Right hindlimb (tissue), 1 donor: ENCODE data around the gene PITPNM3.
A peak's percentile ranks its signal among the peaks of the same experiment; 100 is the strongest.
"Not testable (repeated sequence)": the region's sequence is repeated elsewhere in the genome, so short reads cannot be mapped to it uniquely, and the experiment has no call there.

Experiments used
- DNase-seq: peaks from one replicate; pipeline ENCODE4 v3.0.0-alpha.2; 2018

PITPNM3 gene

GRCh38 chr17:6556121-6557039 is at the start of gene PITPNM3:
Gene PITPNM3 (minus strand): TSS chr17:6556555. CDS start chr17:6556406, 149 bp downstream.
- no peak for DNase-seq

DNA sequence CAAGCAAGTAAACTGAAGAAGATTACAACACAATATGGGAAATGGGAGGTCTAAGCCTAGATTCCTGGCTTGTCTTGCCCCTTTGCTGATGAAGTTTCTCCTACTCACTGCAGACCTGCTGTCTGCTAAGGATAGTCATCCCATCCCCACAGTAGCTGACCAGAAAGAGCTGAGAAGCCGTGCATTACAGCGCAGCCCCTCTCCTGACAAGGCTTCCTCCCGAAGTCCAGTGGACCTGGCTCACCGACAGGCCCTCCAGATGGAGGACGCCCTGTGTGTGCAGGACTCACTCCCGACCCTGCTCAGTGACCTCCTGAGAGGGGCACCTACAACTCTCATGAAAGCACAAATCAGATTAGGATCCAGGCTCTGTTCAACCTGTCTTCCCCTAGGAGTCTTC is 48.8 kb upstream of the PITPNM3 start:
- DNase-seq, result no peak

GRCh38 chr17:6603744-6604325 is 47.5 kb upstream of the PITPNM3 start:
- peak; percentile 65 for DNase-seq

- DNase-seq, result no peak
Observed at GRCh38 chr17:6602141-6602540, 45.8 kb upstream of the PITPNM3 start.

DNA sequence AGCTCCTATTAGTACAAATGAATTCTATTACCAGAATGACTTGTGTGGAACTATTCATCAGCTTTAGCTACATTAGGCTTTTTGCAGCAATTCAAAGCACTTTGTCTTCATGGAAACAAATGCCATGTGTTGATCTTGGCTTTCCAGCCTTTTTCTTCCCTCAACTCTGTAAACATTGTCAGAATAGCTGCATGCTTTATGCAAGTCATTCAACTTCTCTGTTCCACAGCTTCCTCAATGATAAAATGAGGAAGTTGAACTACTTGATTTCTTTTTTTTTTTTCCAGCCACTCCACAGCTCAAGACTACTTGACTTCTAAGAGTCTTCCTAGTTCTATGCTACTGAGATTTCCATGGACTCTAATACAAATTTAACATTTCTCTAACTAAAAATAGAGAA is 43.0 kb upstream of the PITPNM3 start:
- DNase-seq, result no peak

DNA sequence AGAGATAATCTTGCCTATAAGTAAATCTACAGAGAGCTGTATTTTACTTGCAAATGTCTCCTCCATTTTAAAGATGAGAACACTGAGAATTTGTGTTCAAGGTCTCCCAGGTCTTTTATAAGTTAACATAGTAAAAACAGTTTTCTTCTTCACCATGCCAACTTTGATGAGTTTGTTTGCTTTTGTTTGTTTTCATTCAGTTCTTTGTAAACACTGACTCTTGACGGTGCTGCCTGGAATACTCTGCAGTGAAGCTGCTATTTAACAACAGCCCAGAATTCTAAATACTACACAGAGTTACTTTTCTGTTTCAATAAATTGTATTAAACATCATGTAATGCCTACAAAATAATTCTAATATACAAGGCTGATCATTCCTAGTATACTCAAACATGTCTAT is 41.4 kb upstream of the PITPNM3 start:
- DNase-seq, result no peak

DNA sequence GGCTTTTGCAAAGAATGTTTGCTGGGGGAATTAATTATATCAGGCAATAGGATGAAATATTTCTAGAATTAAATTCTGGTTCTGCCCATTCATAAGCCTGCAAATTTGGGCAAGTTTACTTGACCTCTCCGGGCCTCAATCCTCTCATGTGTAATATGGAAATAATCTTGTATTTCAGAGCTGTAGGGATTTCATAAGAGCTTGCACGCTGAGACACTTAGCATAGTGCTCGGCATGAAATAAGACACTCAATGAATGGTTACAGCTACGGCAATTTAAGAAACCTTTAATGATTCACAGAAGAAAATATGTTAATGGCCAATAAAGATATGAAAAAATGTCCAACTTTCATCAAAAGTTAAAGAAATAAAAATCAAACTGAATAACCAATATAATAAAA is 40.6 kb upstream of the PITPNM3 start:
- DNase-seq, result no peak

GRCh38 chr17:6596511-6596910 is 40.2 kb upstream of the PITPNM3 start:
- no peak for DNase-seq

DNA sequence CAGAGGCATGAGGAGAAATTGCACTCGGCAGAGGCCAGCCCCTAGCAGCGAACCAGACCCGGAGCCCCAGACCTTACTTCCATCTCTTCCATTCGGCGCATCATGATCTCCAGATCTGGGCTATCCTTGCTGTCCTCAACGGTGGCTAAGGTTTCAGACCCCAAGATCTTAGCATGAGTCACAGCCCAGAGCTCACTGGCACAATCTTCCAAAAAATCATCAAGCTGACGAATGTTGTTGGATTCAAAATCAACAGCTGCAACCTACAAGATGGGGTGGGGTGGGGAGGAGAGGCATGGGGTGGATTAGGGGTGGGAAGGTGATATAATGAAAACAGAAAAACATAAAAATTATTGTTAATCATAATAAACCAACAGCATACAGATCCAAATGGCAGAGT is 39.7 kb upstream of the PITPNM3 start:
- DNase-seq, result no peak

GRCh38 chr17:6593371-6593770 is 37.0 kb upstream of the PITPNM3 start:
- not testable (repeated sequence) for DNase-seq

DNA sequence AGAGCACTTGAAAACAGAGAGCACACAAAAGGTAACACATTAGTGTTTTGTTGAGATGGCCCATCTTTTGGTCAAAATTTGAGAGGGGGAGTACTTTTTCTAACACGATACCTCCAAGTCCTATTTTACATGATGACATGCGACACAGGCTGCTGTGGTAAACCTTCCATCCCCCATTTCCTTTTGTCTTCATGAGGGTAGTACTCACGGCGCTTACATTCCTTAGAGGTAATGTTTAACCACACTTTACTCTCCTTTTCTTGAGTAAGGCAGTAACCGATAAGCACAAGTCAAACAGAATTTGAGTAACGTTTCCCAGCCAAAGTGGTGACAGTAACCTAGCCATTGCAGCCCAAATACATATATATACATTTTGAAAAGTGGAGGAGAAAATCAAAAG is 35.8 kb upstream of the PITPNM3 start:
- no peak for DNase-seq

DNA sequence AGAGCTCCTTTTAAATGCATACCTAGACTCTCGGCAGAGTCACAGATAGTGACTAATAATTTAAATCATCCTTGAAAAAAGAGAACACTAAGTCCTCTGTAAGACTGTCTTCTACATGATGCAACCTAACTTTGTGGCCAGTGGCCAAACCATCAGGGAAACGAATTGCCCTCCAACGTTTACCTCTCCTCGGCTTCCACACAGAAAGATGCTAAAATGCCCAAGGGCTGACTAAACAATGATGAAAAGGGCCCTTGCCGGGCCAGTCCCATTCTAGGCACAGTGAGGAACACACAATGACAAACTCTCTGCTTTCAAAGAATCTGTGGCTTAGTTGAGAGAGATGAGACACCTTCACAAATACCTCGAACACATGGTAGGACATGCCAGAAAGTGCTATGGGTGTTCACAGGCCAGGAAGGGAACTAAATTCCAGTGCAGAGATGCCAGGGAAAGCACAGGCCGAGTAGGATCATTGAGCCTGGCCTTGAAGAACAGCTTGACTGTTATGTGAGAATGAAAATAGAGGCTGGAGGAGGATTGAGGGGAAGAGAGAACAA is 35.3 kb upstream of the PITPNM3 start:
- DNase-seq, result no peak

DNA sequence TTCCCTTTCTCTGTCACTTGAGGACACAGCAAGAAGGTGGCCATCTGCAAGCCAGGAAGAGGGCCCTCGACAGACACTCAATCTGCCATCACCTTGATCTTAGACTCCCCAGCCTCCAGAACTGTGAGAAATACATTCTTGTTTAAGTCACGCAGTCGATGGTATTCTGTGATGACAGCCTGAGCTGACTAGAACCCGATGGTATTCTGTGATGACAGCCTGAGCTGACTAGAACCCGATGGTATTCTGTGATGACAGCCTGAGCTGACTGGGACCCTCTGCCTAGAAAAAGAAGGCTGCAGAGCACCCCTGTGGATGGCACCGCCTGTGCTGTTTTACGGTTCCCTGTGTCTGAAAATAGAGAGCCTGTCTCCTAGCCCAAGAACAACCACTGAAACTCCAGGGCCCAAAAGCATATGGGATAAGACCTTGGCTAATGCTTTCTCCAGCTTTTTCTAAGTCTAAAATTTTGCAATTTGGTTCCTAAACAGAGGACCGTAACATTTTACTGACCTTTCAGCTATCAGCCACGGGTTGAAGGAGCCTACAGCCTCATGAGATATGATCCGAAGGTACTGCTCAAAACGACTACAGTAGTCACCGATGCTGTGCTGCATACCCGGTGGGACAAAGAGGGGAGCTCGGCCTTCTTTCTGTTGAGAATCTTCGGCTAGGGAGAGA is 33.1 kb upstream of the PITPNM3 start:
- DNase-seq, result no peak

DNA sequence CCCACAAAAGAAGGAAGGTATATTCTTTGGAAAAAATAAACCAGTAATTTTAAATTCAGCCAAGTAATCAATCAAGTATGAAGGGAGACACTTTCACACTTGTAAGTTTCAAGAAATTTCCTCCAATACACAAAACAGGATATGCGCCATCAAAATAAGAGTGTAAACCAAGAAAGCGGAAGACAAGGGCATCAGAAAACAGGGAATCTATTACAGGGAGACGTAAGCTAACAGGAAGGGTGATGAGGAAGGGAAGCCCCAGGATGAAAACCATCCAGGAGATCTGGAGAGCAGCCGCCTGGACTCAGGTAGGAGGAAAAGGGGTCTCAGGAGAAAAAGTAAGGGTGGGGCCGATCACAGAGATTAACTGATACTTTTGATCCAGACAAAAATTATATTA is 31.8 kb upstream of the PITPNM3 start:
- no peak for DNase-seq

DNA sequence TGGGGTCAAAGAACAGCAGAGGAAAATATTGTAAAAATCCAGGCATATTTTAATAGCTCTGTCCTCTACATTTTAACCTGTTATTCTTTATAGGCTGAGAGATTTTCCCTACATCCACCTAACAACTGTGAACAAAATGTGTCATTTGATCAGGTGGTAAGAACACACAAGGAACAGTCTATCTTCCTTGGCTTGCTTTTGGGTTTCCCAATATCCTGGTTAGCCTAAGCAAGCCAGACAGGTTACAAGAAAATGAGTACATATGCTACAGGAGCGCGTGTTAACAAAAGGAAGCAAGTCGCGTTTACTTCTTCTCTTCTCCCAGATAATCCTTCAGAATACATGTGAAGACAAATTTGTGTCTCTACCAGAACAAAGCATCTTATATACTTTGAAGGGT is 31.0 kb upstream of the PITPNM3 start:
- DNase-seq, result no peak

DNA sequence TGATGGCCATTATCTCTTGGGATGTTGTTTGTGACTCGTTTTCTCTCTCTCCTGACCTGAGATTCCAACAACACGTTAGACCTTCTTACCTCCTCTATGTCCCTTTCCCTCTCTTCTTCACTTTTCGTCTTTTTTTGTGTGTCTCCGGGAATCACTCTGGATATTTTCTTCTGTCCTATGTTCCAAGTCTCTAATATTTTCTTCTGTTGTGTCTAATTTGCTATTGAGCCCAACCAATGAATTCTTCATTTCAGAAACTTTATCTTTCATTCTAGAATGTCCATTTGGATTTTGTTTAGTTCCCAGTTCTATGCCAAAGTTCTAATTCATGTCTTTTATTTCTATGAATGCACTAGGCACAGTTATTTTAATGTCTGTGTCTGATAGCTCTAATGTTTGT is 27.1 kb upstream of the PITPNM3 start:
- DNase-seq, result no peak

DNA sequence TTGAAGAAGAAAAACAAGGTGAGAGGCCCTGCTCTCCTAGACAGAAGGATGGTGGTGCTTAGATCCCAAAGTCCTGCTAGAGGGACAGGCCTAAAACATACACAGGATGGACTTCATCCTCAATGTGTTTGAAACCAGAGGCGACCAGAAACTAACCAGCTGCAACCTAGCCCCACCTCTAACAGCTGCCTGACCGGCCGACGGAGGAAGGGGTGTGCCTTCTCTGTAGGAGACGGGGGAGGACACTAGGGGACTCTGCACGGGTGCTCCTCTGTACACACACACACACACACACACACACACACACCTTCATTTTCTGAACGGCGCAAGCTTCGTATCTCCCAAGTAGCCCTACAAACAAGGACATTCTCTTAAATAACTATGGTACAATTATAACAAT is 24.3 kb upstream of the PITPNM3 start:
- no peak for DNase-seq

- DNase-seq, result no peak
Observed at GRCh38 chr17:6578491-6578890, 22.1 kb upstream of the PITPNM3 start.

DNA sequence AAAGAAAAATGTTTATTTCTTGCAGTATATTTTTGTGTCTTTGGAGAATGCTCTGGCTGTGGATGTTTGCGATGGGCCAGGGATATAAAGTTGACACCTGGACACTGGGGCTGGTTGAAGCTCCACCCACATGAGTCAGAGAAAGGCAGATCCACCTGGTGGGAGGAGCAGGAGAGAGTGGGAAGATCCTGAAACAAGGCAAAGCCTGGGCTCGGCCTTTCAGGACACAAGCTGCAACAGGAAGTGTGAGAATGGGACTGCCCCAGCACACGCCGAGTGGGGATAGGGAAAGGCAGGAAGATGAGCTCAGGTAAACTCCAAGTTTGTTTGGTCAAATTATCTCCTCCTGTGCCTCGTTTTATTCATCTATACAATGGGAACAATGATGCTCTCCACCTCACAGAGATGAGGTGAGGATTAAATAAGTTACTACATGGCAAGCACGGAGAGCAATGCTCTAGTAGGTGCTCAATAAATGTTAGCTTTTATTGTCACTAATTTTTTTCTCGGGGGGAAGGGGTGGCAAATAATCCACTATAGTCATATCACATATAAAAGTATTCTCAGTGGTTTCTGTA is 21.4 kb upstream of the PITPNM3 start:
- DNase-seq, result no peak

DNA sequence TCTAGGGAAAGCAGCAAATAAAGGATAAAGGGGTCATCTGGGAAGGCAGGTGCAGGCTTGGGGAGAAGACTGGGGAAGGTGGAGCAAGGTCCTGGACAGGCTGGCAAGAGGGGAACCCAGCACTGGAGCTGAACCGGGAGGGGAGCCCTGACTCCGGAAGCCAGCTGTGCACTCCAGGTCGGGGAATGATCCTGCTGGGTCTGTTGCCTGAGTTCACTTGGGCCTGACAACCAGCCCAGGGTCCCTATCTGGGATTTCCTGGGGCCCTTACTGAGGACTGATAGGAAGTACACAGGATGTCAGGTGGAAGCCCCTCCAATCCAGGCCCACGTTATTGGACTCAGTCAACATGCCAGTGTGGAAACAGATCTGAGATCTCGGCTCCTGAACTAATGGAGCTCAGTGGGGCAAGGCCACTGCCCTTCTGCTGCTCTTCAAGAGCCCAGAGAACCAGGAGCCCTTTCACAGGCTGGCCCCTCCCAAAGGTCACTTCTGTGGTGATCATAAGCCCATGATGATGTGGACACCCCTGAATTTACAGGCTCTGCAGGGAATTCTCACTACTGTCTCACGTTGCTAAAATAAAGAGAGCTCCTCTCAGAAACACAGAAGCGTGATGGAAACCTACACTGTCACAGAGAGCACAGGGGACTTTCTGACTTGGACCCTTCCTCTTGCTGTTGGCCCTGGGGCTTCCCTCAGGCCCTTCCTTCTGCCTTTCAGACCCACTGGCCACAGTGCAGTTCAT is 19.9 kb upstream of the PITPNM3 start:
- no peak for DNase-seq

DNA sequence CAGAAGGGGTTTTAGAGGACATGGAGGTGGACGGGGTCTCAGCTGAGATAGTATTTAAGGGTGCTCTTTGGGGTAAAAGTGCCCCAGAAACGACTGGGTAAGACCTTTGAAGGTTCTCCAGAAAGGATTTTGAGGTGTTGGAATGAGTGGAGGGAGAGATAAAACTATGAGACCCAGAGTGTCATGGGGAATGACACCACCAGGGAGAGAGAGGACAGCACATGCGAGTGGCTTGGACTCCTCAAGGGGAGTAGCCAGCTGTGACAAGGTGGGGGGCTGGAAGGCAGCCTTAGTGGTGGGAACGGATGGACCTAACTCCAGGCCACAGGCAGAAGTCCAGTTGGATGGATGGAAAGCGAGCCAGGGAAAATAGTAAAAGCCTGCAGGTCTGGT is 19.2 kb upstream of the PITPNM3 start:
- no peak for DNase-seq
